ENCODE data around the gene PCCA.

The PCCA gene

GRCh38 chr13:100529666-100530377 is 440.9 kb downstream of the PCCA start:
- no peak for DNase-seq

- DNase-seq: no peak
Measured at GRCh38 chr13:100530671-100531213, 441.8 kb downstream of the PCCA start.

GRCh38 chr13:100532090-100532766 is 443.3 kb downstream of the PCCA start:
- DNase-seq: no peak

GRCh38 chr13:100532836-100533435 is 444.0 kb downstream of the PCCA start:
- DNase-seq: no peak

DNA sequence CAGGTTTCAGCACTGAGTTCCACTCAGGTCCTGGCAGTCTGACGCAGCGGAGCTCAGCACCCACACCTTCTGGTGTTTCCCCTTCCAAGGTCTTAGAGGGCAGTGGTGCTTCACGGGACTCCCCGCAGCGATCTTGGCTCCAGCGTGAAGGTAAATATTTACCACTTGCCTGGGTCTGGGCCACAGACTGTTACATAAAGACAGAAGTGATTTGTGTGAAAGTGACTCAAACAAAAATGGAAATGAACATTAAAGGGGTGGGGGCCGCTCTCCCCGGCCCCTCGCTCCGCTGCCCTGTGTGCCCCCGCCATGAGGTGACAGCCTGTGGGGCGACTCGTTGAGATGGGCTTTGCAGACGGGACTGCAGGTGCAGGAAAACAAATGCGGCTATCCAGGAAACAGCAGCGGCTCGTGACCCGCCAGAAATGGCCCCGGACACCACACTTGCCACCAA is 444.7 kb downstream of the PCCA start:
- DNase-seq: no peak

DNA sequence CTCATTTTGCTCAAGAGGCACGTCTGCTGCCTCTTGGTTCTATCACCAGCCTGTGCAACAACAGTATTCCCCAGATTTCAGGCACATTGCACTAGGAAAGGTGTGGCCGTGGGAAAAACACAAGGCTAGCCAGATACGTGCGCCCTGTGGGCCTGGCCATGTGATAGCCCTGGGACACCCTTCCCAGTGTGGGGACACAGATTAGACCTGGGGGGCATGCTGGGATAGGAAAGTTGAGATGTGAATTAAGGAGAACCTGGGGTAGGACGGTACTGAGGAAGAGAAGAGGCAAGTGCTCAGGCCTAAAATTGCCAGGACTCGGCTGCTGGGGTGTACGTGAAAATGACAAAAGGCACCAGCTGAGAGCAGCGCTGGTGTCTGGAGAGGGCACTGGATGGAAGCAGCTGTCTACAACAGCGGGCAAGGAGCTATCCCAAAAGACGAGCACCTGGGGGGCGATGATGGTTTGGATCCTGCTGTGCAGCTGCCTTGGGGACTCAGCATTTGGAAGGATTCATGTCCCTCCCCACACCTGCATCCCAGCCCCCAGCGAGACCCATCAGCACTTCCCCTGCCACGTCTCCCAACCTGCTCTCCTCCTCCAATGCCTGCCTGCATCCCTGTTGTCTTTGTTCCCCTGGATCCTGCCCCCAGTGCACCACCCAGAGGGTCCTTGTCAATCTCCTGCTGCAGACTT is 445.4 kb downstream of the PCCA start:
- no peak for DNase-seq

- DNase-seq: no peak
Measured at GRCh38 chr13:100534911-100535310, 446.0 kb downstream of the PCCA start.

GRCh38 chr13:100535426-100536135 is 446.7 kb downstream of the PCCA start:
- no peak for DNase-seq

- no peak for DNase-seq
Measured at GRCh38 chr13:100536643-100537180, 447.8 kb downstream of the PCCA start.

GRCh38 chr13:100537486-100537885 is 448.6 kb downstream of the PCCA start:
- no peak for DNase-seq

- no peak for DNase-seq
Measured at GRCh38 chr13:100537951-100538462, 449.1 kb downstream of the PCCA start.

DNA sequence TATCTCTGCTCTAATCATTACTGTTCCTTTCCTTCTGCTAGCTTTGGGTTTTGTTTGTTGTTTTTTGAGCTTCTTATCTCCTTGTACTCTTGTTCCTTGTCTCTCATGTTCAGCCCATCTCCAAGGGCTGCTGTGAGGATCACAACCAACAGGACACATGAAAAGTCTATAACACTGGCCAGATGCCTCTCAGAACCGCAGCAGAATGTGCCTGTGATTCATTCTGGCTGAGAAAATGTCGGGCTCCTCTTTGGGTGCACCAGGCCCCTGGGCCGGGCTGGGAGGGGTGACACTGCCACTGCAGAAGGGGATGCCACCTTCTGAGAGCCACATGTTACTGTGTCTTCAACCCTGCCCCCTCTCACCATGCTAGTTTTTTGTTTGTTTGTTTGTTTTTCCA is 451.7 kb downstream of the PCCA start:
- no peak for DNase-seq

- DNase-seq: no peak
Measured at GRCh38 chr13:100541897-100542825, 453.3 kb downstream of the PCCA start.

GRCh38 chr13:100542826-100543156 is 453.9 kb downstream of the PCCA start:
- DNase-seq: peak; percentile 86

- no peak for DNase-seq
Measured at GRCh38 chr13:100543872-100544602, 455.1 kb downstream of the PCCA start.

DNA sequence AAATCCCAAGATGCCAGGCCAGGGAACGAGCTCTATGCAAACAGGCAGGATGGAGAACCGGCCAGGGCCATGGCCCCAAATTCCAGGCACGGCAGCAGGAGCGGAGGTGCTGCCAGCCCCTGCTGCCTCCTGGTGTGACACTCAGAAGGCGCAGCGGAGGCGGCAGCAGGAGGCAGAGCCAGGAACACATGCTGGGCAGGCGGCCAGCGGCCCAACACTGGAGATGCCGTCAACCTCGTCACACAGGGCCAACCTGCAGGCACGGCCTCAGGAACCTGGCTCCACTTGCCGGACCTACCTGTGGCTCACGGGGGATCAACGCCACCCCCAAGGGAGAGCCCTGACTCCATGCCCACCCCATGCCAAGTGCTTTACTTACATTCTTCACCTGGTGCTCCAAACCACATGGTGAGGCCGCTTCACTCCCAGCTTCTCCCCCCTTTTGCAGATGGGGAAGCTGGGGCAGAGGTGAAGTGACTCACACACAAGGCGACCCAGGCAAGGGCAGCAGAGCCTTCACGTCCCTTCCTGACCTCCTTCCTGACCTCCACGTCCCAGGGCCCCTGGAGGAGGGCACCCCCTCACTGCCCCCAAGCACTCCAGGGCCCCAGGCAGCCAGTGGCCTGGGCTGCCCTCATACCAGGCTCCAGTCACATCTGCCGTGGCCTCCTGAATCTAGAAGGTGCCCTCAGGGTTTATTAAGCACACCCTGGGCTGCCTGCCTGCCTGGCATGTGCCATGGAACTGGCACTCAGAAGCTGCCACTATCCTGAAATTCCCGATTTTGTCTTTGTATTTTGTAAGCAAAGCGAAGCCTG is 456.2 kb downstream of the PCCA start:
- DNase-seq: no peak

- DNase-seq: no peak
Measured at GRCh38 chr13:100545684-100546061, 456.8 kb downstream of the PCCA start.

- DNase-seq: no peak
Measured at GRCh38 chr13:100546713-100547405, 458.0 kb downstream of the PCCA start.

- DNase-seq: no peak
Measured at GRCh38 chr13:100547791-100548201, 458.9 kb downstream of the PCCA start.

All from OCI-M1 (cell line).